ENCODE results near the gene SRGAP2B.
"Not testable (repeated sequence)": the region's sequence is repeated elsewhere in the genome, so short reads cannot be mapped to it uniquely, and the experiment has no call there.

- not testable (repeated sequence) for TF ChIP-seq CTCF (conservative IDR thresholded peaks at IDR 0.05; ENCODE audit: low read length); EZH2phosphoT487 (IDR thresholded peaks at IDR 0.05; ENCODE audit: borderline replicate concordance)
Observed at GRCh38 chr1:145119842-145120241, 24.7 kb upstream of the SRGAP2B start.
